SH-SY5Y (cell line): ENCODE measurements around the gene PRKG1.

ENCODE experiments used
- GATA2 ChIP-seq: IDR thresholded peaks from 2 replicates; pipeline ENCODE4 v1.6.1; 2011; ENCODE audit warnings: mild to moderate bottlenecking, low read depth, low read length
- GATA3 ChIP-seq: IDR thresholded peaks from 2 replicates; pipeline ENCODE4 v1.6.1; 2011; ENCODE audit warnings: low read depth, mild to moderate bottlenecking, low read length, moderate library complexity

DNA sequence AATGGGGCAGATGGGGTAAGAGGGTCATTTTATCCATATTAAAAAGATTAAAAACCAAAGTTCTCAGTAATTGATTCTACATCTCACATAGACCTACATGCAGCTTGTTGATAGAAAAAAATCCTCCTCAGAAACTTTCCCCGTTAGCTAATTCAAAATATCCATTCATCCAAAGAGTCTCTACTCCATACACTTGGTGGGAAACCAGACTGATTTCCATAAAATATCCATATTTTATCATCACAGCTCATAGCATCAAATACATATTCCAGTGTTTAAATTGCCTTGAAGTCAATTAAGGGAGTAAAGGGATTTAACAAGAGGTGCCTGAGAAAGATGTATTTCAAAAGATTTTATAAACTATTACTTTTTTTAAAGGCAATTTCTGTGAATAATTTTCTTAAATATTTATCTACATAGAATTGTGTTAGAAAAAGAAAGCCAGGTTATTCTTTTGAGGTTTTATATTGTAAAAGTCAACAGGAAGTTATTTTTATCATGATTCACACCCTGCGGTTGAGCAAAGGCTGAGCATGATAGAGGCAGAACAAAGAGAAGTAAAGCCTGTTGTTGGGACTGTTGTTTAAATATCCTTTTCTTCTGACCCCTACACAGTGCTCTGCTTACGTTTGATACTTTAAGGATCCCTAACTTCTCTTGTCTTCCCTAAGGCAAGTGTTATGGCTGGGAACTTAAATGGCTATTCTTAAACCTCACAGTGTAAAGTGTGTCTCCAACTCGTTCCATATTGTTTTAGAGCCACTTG lies 266.7 kb downstream of the PRKG1 start:
- TF ChIP-seq GATA3 (no peak), GATA2 (no peak)
